Measurements from ENCODE around the gene IL1RAPL2. TPM values are rescaled to one million over a fixed set of nuclear protein-coding genes. Genes with fewer than 3 reads are reported as not detected.
"Not testable (repeated sequence)": the region's sequence is repeated elsewhere in the genome, so short reads cannot be mapped to it uniquely, and the experiment has no call there.

The IL1RAPL2 gene
- polyA plus RNA-seq, 2 donors, result not detected

GRCh38 chrX:105017641-105018040 lies 451.6 kb downstream of the IL1RAPL2 start:
- Histone ChIP-seq H3K27me3 (ENCODE audit: control insufficient read depth in 1 of 2, insufficient read depth in 2 of 2, low read length in 2 of 2) (peaks cover 0 to 4% of the 10 kb centered on the region in 2 donors), H3K27ac (ENCODE audit: low read depth in 2 of 2, low read length in 1 of 2) (no peak overlapping the region)
- 40 to 67% methylated on average over 2 of the region's 2 CpGs for WGBS, 2 donors

GRCh38 chrX:105018865-105019264 lies 452.9 kb downstream of the IL1RAPL2 start:
- Histone ChIP-seq H3K27me3 (ENCODE audit: control insufficient read depth in 1 of 2, insufficient read depth in 2 of 2, low read length in 2 of 2) (peaks cover 0 to 4% of the 10 kb centered on the region in 2 donors), H3K9me3 (ENCODE audit: control insufficient read depth in 2 of 2, insufficient read depth in 1 of 2, low read depth in 1 of 2, low read length in 1 of 2) (no peaks in the 10 kb centered on the region), H3K27ac (ENCODE audit: low read depth in 2 of 2, low read length in 1 of 2) (no peak overlapping the region), H3K4me1 (ENCODE audit: control insufficient read depth in 2 of 2, insufficient read depth in 2 of 2, low read length in 1 of 2) (no peaks in the 10 kb centered on the region), H3K36me3 (ENCODE audit: control insufficient read depth in 2 of 2, insufficient read depth in 2 of 2, low read length in 1 of 2) (no peaks in the 10 kb centered on the region), H3K4me3 (ENCODE audit: low read depth in 1 of 2, low read length in 2 of 2) (no peak overlapping the region)
- WGBS, 2 donors, result 62 to 68% methylated on average over 1 of the region's 1 CpG

More at GRCh38 chrX:105017641-105018040, 451.6 kb downstream of the IL1RAPL2 start:
- Histone ChIP-seq H3K36me3 (ENCODE audit: control insufficient read depth in 2 of 2, insufficient read depth in 2 of 2, low read length in 1 of 2) (no peaks in the 10 kb centered on the region), H3K4me3 (ENCODE audit: low read depth in 1 of 2, low read length in 2 of 2) (no peak overlapping the region), H3K4me1 (ENCODE audit: control insufficient read depth in 2 of 2, insufficient read depth in 2 of 2, low read length in 1 of 2) (no peaks in the 10 kb centered on the region), H3K9me3 (ENCODE audit: control insufficient read depth in 2 of 2, insufficient read depth in 1 of 2, low read depth in 1 of 2, low read length in 1 of 2) (no peaks in the 10 kb centered on the region)

DNA sequence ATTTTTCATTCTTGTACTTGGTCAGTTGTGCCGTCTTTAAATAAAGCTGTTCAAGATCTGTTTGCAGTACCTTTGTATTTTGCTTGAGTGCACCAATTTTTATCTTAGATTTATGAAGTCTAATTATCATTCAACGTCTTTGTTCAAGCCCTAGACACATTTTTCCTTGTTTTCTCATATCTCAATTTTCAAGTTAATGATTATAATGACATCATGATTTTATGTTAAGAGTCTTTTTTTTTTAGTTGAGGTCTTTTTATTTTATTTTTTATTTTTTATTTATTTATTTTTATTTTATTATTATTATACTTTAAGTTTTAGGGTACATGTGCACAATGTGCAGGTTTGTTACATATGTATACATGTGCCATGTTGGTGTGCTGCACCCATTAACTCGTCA lies 463.0 kb downstream of the IL1RAPL2 start:
- not testable (repeated sequence) for H3K36me3 ChIP-seq (ENCODE audit: control insufficient read depth in 2 of 2, insufficient read depth in 2 of 2, low read length in 1 of 2); H3K27me3 ChIP-seq (ENCODE audit: control insufficient read depth in 1 of 2, insufficient read depth in 2 of 2, low read length in 2 of 2); H3K4me1 ChIP-seq (ENCODE audit: control insufficient read depth in 2 of 2, insufficient read depth in 2 of 2, low read length in 1 of 2); H3K9me3 ChIP-seq (ENCODE audit: control insufficient read depth in 2 of 2, insufficient read depth in 1 of 2, low read depth in 1 of 2, low read length in 1 of 2); H3K27ac ChIP-seq (ENCODE audit: low read depth in 2 of 2, low read length in 1 of 2); H3K4me3 ChIP-seq (ENCODE audit: low read depth in 1 of 2, low read length in 2 of 2)
- 84% methylated on average over 2 of the region's 3 CpGs for WGBS, 2 donors

GRCh38 chrX:105038672-105039328 lies 472.8 kb downstream of the IL1RAPL2 start:
- Histone ChIP-seq H3K4me1 (ENCODE audit: control insufficient read depth in 2 of 2, insufficient read depth in 2 of 2, low read length in 1 of 2) (no peaks in the 10 kb centered on the region), H3K4me3 (ENCODE audit: low read depth in 1 of 2, low read length in 2 of 2) (no peak overlapping the region), H3K9me3 (ENCODE audit: control insufficient read depth in 2 of 2, insufficient read depth in 1 of 2, low read depth in 1 of 2, low read length in 1 of 2) (no peaks in the 10 kb centered on the region), H3K36me3 (ENCODE audit: control insufficient read depth in 2 of 2, insufficient read depth in 2 of 2, low read length in 1 of 2) (no peaks in the 10 kb centered on the region), H3K27ac (ENCODE audit: low read depth in 2 of 2, low read length in 1 of 2) (no peak overlapping the region), H3K27me3 (ENCODE audit: control insufficient read depth in 1 of 2, insufficient read depth in 2 of 2, low read length in 2 of 2) (no peaks in the 10 kb centered on the region)

GRCh38 chrX:105050921-105051320 lies 484.9 kb downstream of the IL1RAPL2 start:
- Histone ChIP-seq H3K36me3 (ENCODE audit: control insufficient read depth in 2 of 2, insufficient read depth in 2 of 2, low read length in 1 of 2) (no peaks in the 10 kb centered on the region), H3K4me3 (ENCODE audit: low read depth in 1 of 2, low read length in 2 of 2) (no peak overlapping the region), H3K4me1 (ENCODE audit: control insufficient read depth in 2 of 2, insufficient read depth in 2 of 2, low read length in 1 of 2) (no peaks in the 10 kb centered on the region), H3K27me3 (ENCODE audit: control insufficient read depth in 1 of 2, insufficient read depth in 2 of 2, low read length in 2 of 2) (peaks cover 0 to 11% of the 10 kb centered on the region in 2 donors), H3K27ac (ENCODE audit: low read depth in 2 of 2, low read length in 1 of 2) (no peak overlapping the region), H3K9me3 (ENCODE audit: control insufficient read depth in 2 of 2, insufficient read depth in 1 of 2, low read depth in 1 of 2, low read length in 1 of 2) (peaks cover 0 to 4% of the 10 kb centered on the region in 2 donors)
- 68 to 83% methylated on average over 5 to 7 of the region's 7 CpGs for WGBS, 2 donors

DNA sequence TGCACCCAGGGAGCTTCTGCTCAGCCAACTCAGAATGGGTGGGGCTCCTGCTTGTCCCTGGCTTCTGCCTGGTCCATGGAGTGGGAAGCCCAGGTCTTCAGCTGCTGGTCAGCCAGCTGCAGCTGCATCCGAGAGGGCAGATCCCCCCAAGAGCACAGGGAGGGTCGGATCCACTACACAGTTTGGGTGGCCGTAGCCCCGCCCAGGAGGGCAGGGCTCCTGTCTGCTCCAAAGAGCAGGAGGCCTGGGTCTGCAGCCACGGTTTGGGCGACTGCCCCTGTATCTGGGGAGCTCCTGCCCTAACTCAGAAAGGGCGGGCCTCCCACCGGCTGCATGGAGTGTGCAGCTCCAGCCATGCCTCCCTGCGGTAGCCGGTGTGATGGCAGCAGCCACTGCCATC lies 485.4 kb downstream of the IL1RAPL2 start:
- no peaks in the 10 kb centered on the region for H3K36me3 ChIP-seq (ENCODE audit: control insufficient read depth in 2 of 2, insufficient read depth in 2 of 2, low read length in 1 of 2)
- no peak overlapping the region for H3K4me3 ChIP-seq (ENCODE audit: low read depth in 1 of 2, low read length in 2 of 2)
- no peaks in the 10 kb centered on the region for H3K4me1 ChIP-seq (ENCODE audit: control insufficient read depth in 2 of 2, insufficient read depth in 2 of 2, low read length in 1 of 2)
- H3K27ac ChIP-seq (ENCODE audit: low read depth in 2 of 2, low read length in 1 of 2), result no peak overlapping the region
- WGBS, 2 donors, result 73 to 86% methylated on average over 9 to 10 of the region's 10 CpGs
- peaks cover 0 to 4% of the 10 kb centered on the region in 2 donors for H3K9me3 ChIP-seq (ENCODE audit: control insufficient read depth in 2 of 2, insufficient read depth in 1 of 2, low read depth in 1 of 2, low read length in 1 of 2)
- peaks cover 0 to 11% of the 10 kb centered on the region in 2 donors for H3K27me3 ChIP-seq (ENCODE audit: control insufficient read depth in 1 of 2, insufficient read depth in 2 of 2, low read length in 2 of 2)

GRCh38 chrX:105052926-105053325 lies 486.9 kb downstream of the IL1RAPL2 start:
- WGBS, 2 donors, result 66 to 72% methylated on average over 2 of the region's 2 CpGs
- H3K4me1 ChIP-seq (ENCODE audit: control insufficient read depth in 2 of 2, insufficient read depth in 2 of 2, low read length in 1 of 2), result no peaks in the 10 kb centered on the region

GRCh38 chrX:105063743-105064142 lies 497.7 kb downstream of the IL1RAPL2 start:
- Histone ChIP-seq H3K27ac (ENCODE audit: low read depth in 2 of 2, low read length in 1 of 2) (no peak overlapping the region), H3K9me3 (ENCODE audit: control insufficient read depth in 2 of 2, insufficient read depth in 1 of 2, low read depth in 1 of 2, low read length in 1 of 2) (peaks cover 0 to 2% of the 10 kb centered on the region in 2 donors), H3K4me3 (ENCODE audit: low read depth in 1 of 2, low read length in 2 of 2) (no peak overlapping the region), H3K27me3 (ENCODE audit: control insufficient read depth in 1 of 2, insufficient read depth in 2 of 2, low read length in 2 of 2) (no peaks in the 10 kb centered on the region), H3K36me3 (ENCODE audit: control insufficient read depth in 2 of 2, insufficient read depth in 2 of 2, low read length in 1 of 2) (no peaks in the 10 kb centered on the region), H3K4me1 (ENCODE audit: control insufficient read depth in 2 of 2, insufficient read depth in 2 of 2, low read length in 1 of 2) (no peaks in the 10 kb centered on the region)

More at GRCh38 chrX:105052926-105053325, 486.9 kb downstream of the IL1RAPL2 start:
- Histone ChIP-seq H3K36me3 (ENCODE audit: control insufficient read depth in 2 of 2, insufficient read depth in 2 of 2, low read length in 1 of 2) (no peaks in the 10 kb centered on the region), H3K4me3 (ENCODE audit: low read depth in 1 of 2, low read length in 2 of 2) (no peak overlapping the region), H3K27ac (ENCODE audit: low read depth in 2 of 2, low read length in 1 of 2) (no peak overlapping the region), H3K27me3 (ENCODE audit: control insufficient read depth in 1 of 2, insufficient read depth in 2 of 2, low read length in 2 of 2) (peaks cover 0 to 11% of the 10 kb centered on the region in 2 donors), H3K9me3 (ENCODE audit: control insufficient read depth in 2 of 2, insufficient read depth in 1 of 2, low read depth in 1 of 2, low read length in 1 of 2) (peaks cover 0 to 4% of the 10 kb centered on the region in 2 donors)

DNA sequence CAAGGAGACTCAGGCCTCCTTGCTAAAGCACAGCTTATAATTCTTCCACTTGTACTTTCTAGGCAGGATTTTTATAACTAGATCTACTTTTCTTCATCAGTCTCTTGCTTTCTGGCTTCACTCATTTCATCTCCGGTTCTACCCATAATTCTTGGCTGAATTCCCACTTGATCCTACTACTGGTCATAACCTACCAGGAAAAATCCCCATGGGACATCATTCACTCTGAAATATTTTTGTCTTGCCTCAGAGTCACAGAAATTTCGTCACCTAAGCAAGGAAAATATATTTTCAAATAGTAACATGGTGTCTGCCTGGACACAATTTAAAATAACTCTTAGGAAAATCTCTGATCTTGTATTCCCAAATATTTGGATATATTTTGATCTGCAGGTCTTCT lies 532.2 kb downstream of the IL1RAPL2 start:
- 49 to 54% methylated on average over 2 of the region's 2 CpGs for WGBS, 2 donors
- Histone ChIP-seq H3K4me3 (ENCODE audit: low read depth in 1 of 2, low read length in 2 of 2) (no peak overlapping the region), H3K9me3 (ENCODE audit: control insufficient read depth in 2 of 2, insufficient read depth in 1 of 2, low read depth in 1 of 2, low read length in 1 of 2) (no peaks in the 10 kb centered on the region), H3K36me3 (ENCODE audit: control insufficient read depth in 2 of 2, insufficient read depth in 2 of 2, low read length in 1 of 2) (no peaks in the 10 kb centered on the region), H3K4me1 (ENCODE audit: control insufficient read depth in 2 of 2, insufficient read depth in 2 of 2, low read length in 1 of 2) (no peaks in the 10 kb centered on the region), H3K27ac (ENCODE audit: low read depth in 2 of 2, low read length in 1 of 2) (no peak overlapping the region), H3K27me3 (ENCODE audit: control insufficient read depth in 1 of 2, insufficient read depth in 2 of 2, low read length in 2 of 2) (no peaks in the 10 kb centered on the region)

DNA sequence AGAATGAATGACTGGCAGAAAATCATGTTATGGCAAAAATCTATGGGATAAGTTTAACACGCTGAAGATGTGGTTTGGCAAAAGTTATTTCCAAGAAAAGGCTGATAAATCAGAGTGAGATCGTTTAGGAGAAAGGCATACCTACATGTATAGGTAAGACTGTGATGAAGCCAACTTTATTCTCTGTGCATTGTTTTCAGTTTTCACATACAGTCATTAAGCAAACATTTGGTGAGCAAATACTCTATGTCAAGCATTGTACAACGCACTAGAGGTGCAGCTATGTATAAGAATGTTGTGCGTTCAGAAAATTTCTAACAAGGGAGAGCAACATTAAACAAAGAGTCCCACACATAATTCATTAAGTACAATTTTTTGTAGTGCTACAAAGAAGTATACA lies 532.8 kb downstream of the IL1RAPL2 start:
- Histone ChIP-seq H3K27ac (ENCODE audit: low read depth in 2 of 2, low read length in 1 of 2) (no peak overlapping the region), H3K9me3 (ENCODE audit: control insufficient read depth in 2 of 2, insufficient read depth in 1 of 2, low read depth in 1 of 2, low read length in 1 of 2) (no peaks in the 10 kb centered on the region), H3K27me3 (ENCODE audit: control insufficient read depth in 1 of 2, insufficient read depth in 2 of 2, low read length in 2 of 2) (no peaks in the 10 kb centered on the region), H3K36me3 (ENCODE audit: control insufficient read depth in 2 of 2, insufficient read depth in 2 of 2, low read length in 1 of 2) (no peaks in the 10 kb centered on the region), H3K4me3 (ENCODE audit: low read depth in 1 of 2, low read length in 2 of 2) (no peak overlapping the region), H3K4me1 (ENCODE audit: control insufficient read depth in 2 of 2, insufficient read depth in 2 of 2, low read length in 1 of 2) (no peaks in the 10 kb centered on the region)
- WGBS, 2 donors, result 57 to 60% methylated on average over 4 of the region's 4 CpGs

All from esophagus (tissue), 2 donors.